Middle frontal gyrus (tissue), 1 donor: ENCODE measurements around the gene RBPJ.
"Not testable (repeated sequence)": the region's sequence is repeated elsewhere in the genome, so short reads cannot be mapped to it uniquely, and the experiment has no call there.

Experiments
- DNase-seq: peaks from one replicate; pipeline ENCODE4 v3.0.0-alpha.2; 2015; ENCODE audit warnings: low spot score; ENCODE audit errors: extremely low spot score

RBPJ gene

GRCh38 chr4:26342328-26343037 lies 21.7 kb downstream of the RBPJ start:
- no peak for DNase-seq

- no peak for DNase-seq
These were observed 22.2 kb downstream of the RBPJ start for GRCh38 chr4:26343038-26343398.

GRCh38 chr4:26344901-26345564 lies 24.2 kb downstream of the RBPJ start:
- DNase-seq: no peak

- DNase-seq: no peak
These were observed 24.7 kb downstream of the RBPJ start for GRCh38 chr4:26345565-26345938.

- DNase-seq: no peak
These were observed 25.4 kb downstream of the RBPJ start for GRCh38 chr4:26346203-26346620.

GRCh38 chr4:26349496-26349895 lies 28.7 kb downstream of the RBPJ start:
- no peak for DNase-seq

- no peak for DNase-seq
These were observed 30.9 kb downstream of the RBPJ start for GRCh38 chr4:26351685-26352084.

GRCh38 chr4:26354491-26354890 lies 33.7 kb downstream of the RBPJ start:
- DNase-seq: no peak

GRCh38 chr4:26355392-26356052 lies 34.7 kb downstream of the RBPJ start:
- DNase-seq: no peak

- DNase-seq: no peak
These were observed 35.3 kb downstream of the RBPJ start for GRCh38 chr4:26356081-26356501.

- DNase-seq: not testable (repeated sequence)
These were observed 38.7 kb downstream of the RBPJ start for GRCh38 chr4:26359521-26359920.

GRCh38 chr4:26360273-26360672 lies 39.5 kb downstream of the RBPJ start:
- DNase-seq: no peak

- no peak for DNase-seq
These were observed 40.0 kb downstream of the RBPJ start for GRCh38 chr4:26360864-26361263.

GRCh38 chr4:26361297-26361696 lies 40.5 kb downstream of the RBPJ start:
- no peak for DNase-seq

- no peak for DNase-seq
These were observed 42.1 kb downstream of the RBPJ start for GRCh38 chr4:26362745-26363439.

GRCh38 chr4:26365537-26366150 lies 44.8 kb downstream of the RBPJ start:
- no peak for DNase-seq

GRCh38 chr4:26367811-26368210 lies 47.0 kb downstream of the RBPJ start:
- no peak for DNase-seq

GRCh38 chr4:26368685-26369084 lies 47.9 kb downstream of the RBPJ start:
- no peak for DNase-seq

- no peak for DNase-seq
These were observed 48.3 kb downstream of the RBPJ start for GRCh38 chr4:26369132-26369531.

GRCh38 chr4:26369581-26369980 lies 48.8 kb downstream of the RBPJ start:
- no peak for DNase-seq

- no peak for DNase-seq
These were observed 51.3 kb downstream of the RBPJ start for GRCh38 chr4:26372076-26372475.
